Measurements from ENCODE around the gene TMEM14C. TPM values are rescaled to one million over a fixed set of nuclear protein-coding genes. Genes with fewer than 3 reads are reported as not detected.

TMEM14C gene
- total RNA-seq, 2 experiments from 2014 or later = 84.9 to 87.6 TPM

- peaks cover 33% of the 10 kb centered on the region for H3K36me3 Mint-ChIP-seq
Observed at GRCh38 chr6:10779076-10779475, 56.2 kb downstream of the TMEM14C start.

More at GRCh38 chr6:10779076-10779475, 56.2 kb downstream of the TMEM14C start:
- H3K4me1 Mint-ChIP-seq (ENCODE audit: low read depth) = no peaks in the 10 kb centered on the region
- ChIA-PET CTCF (no interaction called here), POLR2A (no interaction called here)
- intact Hi-C loops (cut with micrococcal nuclease) = no loop called here
- no peak overlapping the region for H3K27ac Mint-ChIP-seq
- DNase-seq = no peak
- no peaks in the 10 kb centered on the region for H3K9me3 Mint-ChIP-seq
- no peak overlapping the region for H3K4me3 Mint-ChIP-seq
- no peaks in the 10 kb centered on the region for H3K27me3 Mint-ChIP-seq

Other genes with a start within 250 kb of the TMEM14C start
- 1 to 10 TPM; 1.4 to 1.5 TPM for gene GCNT2, start 201.7 kb upstream of the TMEM14C start, total RNA-seq
- gene C6orf52, start 28.5 kb upstream of the TMEM14C start, total RNA-seq = 1 to 10 TPM; 2.4 to 3.7 TPM
- gene PAK1IP1, start 28.1 kb upstream of the TMEM14C start, total RNA-seq = 10 to 100 TPM; 28.2 to 32.8 TPM
- 10 to 100 TPM; 86.9 to 91.3 TPM for gene TMEM14B, start 24.7 kb downstream of the TMEM14C start, total RNA-seq
- 1 to 10 TPM in 1 of 2 experiments, under 1 TPM in 1; 0.87 to 1.1 TPM for gene MAK, start 115.5 kb downstream of the TMEM14C start, total RNA-seq
- gene GCM2, start 159.0 kb downstream of the TMEM14C start, total RNA-seq = not detected
- gene SYCP2L, start 164.0 kb downstream of the TMEM14C start, total RNA-seq = under 1 TPM in 1 of 2 experiments, not detected in 1; 0.10 TPM

Measured in activated CD4-positive, alpha-beta memory T cell treated with anti-CD3 and anti-CD28 coated beads for 36 hours (primary cell).